GM10248 (cell line): ENCODE measurements around the gene UBE2E1.

Experiments
- CTCF ChIA-PET: fragments of 300-600 bp; sonication (Branson Sonifier 250); formaldehyde crosslinking; extraction: SDS; loops from one replicate; lab custom pipeline; 2021; ENCODE audit warnings: antibody characterized with exemption; lab: Yijun Ruan, JAX
- POLR2A ChIA-PET: fragments of 350-650 bp; sonication (Branson Sonifier 250); formaldehyde crosslinking; extraction: SDS; loops from one replicate; lab custom pipeline; 2020; ENCODE audit warnings: antibody characterized with exemption; lab: Yijun Ruan, JAX
- DNase-seq: peaks from one replicate; pipeline ENCODE4 v3.0.0; 2012; ENCODE audit errors: extremely low spot score
- TF ChIP-seq, protein P1 (sequence below): IDR thresholded peaks from 2 replicates; pipeline ENCODE4 v1.5.1; 2012; ENCODE audit warnings: mild to moderate bottlenecking, low read depth; ENCODE audit errors: extremely low read depth, missing control alignments, control extremely low read depth

The UBE2E1 gene

DNA sequence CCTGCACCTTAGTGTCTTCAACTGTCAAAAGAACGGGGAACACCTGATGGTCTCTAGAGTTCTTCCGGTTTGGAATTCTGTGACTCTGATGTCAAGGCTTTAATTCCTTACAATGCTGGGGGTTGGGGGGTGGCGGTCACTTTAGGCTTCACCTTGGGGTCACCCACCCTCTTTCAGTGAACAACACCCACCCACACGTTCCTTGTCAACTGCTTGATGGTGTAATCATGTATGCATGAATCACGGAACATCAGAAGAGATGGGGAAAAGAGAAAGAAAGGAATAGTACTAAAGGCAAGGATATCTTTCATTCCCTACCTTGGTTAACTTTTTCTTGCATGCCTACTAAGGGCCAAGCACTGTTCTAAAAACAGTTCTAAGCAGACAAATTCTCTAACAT, 7.3 kb upstream of the UBE2E1 start:
- TF ChIP-seq, protein P1, sequence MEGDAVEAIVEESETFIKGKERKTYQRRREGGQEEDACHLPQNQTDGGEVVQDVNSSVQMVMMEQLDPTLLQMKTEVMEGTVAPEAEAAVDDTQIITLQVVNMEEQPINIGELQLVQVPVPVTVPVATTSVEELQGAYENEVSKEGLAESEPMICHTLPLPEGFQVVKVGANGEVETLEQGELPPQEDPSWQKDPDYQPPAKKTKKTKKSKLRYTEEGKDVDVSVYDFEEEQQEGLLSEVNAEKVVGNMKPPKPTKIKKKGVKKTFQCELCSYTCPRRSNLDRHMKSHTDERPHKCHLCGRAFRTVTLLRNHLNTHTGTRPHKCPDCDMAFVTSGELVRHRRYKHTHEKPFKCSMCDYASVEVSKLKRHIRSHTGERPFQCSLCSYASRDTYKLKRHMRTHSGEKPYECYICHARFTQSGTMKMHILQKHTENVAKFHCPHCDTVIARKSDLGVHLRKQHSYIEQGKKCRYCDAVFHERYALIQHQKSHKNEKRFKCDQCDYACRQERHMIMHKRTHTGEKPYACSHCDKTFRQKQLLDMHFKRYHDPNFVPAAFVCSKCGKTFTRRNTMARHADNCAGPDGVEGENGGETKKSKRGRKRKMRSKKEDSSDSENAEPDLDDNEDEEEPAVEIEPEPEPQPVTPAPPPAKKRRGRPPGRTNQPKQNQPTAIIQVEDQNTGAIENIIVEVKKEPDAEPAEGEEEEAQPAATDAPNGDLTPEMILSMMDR = no peak
- CTCF ChIA-PET = interaction anchor here (1.5 to 2.7 kb wide), 2 partner anchors 9 to 10 kb away, joined by 6 to 8 read pairs; no protein-coding TSS in a partner anchor
- POLR2A ChIA-PET = no interaction called here
- no peak for DNase-seq

DNA sequence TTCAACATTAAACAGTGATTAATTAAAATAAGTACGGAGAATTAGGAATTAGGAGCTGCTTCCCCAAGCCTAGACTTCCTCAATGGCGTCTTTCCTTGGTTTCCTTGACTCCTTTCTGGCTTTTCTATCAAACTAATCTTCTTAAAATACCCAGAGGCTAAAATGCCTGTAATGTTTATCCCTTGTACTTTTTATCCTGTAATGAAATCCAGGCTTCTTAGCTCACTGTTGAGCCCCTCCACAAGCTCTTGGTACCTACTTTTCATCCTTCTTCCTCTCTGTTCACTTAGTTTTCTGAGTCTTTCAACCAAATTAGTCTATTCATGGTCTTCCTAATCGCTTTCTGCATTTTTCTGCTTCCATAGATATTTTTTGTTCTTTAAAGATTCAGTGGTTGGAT, 6.9 kb upstream of the UBE2E1 start:
- POLR2A ChIA-PET = no interaction called here
- no peak for DNase-seq
- CTCF ChIA-PET = interaction anchor here (1.5 to 2.7 kb wide), 2 partner anchors 9 to 10 kb away, joined by 6 to 8 read pairs; no protein-coding TSS in a partner anchor
- TF ChIP-seq, protein P1 = no peak

DNA sequence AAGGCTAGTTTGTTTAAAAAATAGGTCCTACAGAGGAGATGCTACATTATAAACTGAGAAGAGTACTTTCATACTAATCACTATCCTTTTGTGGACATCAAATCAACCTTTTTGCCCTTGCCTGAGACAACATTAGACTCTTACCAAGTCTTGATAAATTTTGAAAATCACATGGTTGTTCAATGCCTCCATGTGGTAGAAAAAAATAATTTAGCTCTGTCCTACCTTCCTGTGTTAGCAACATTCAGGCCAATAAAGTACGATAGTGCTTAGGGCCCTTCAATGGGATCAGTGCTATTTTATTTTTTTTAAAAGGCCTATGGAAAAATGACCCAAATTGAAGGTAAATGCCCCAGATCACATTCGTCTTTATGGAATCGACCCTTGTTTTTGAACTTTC, 5.0 kb upstream of the UBE2E1 start:
- ChIA-PET POLR2A (no interaction called here), CTCF (no interaction called here)
- no peak for DNase-seq
- TF ChIP-seq, protein P1 = peak; percentile 41

DNA sequence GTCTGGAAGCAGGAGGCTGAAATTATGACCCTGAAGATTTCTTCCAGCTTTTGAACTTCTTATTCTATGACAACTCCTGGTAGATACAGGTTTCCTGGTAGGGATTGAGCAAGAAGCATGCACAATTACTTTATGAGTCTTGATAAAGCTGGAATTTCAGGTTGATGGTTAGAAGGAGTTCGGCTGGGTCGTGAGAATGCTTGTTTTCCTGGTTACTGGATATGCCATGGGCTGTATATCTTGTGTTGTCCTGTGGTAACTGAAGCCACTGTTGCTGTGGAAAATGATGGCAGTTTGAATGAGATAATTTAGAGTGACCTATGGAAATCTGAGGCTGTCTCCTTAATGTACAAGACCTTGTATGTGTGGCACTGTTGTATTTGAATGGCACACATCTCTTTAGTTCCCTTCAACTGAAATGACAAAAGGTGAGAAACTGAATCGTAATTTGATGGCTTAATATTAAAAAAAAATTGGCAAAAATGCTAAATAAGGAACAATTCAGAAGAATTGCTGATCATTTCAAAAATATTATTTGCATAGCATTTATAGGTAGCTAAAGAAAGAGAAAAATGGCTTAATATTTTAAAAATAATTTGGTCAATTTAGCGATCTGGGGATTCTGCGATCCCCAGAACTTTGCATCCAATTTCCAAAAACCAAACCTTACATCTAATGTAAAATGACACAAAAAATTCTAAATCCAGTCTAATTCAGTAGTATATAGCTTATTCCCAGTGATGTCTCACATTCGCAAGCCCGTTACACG, 1.1 kb upstream of the UBE2E1 start:
- DNase-seq = no peak
- TF ChIP-seq, protein P1 = no peak
- ChIA-PET POLR2A (no interaction called here), CTCF (interaction anchor here (1.2 kb wide), 1 partner anchor 9 kb away, joined by 3 read pairs; no protein-coding TSS in a partner anchor)

DNA sequence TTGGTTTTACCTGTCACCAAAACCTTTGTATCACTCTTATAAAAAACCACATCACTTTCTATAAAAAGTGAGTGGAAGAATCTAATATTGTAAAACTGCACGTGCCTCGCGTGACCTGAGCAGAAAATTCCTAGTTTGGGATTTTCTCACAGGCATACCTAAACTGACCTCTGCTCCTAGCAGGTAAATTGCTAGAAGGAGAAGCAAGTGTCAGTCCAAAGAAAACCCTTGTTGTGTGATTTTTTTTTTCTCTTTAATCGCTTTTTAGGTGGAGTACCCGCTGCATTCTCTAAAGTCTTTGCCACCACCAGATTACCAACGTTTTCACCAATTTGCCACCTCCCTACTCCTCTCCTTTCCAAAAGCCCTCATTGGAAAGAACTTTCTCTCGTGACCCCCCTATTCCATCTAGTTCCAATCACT, 534 bp upstream of the UBE2E1 start:
- CTCF ChIA-PET = interaction anchor here (1.2 kb wide), 1 partner anchor 9 kb away, joined by 3 read pairs; no protein-coding TSS in a partner anchor
- no peak for DNase-seq
- TF ChIP-seq, protein P1 = no peak
- POLR2A ChIA-PET = no interaction called here

DNA sequence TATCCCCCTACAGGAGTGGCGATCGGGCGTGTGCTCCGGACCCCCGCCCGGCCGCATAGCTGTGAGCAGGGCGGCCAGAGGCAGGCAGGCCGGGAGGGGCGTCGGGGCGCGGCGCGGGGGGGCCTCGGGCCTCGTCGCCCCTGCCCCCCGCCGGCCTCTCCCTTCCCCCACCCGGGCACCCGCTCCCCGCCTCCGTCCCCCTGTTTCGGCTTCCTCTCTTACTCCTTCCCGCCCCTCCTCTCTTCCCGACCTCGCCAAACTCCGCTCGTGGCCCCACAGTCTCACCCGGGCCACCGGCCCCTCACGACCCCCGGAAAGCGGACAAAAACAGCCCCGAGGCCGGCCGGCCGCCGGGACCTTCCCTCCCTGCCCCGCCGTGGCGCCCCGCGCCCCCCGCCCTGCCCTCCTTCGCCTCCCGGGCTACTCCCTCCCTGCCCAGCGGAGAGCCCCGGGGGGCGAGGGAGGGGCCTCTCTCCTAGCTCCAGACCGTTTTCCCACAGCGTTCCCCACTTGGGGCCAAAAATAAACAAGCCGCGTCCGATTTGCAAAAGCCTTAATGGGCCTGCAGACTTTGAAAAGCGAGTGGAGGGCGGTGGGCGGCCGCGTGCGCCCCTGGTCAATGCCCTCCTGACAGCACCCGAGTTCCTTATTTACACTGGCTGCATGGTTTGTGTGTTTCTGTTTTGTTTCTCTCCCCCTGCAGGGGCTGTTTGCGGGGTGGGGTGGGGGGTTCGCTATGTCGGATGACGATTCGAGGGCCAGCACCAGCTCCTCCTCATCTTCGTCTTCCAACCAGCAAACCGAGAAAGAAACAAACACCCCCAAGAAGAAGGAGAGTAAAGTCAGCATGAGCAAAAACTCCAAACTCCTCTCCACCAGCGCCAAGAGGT, 1.0 kb downstream of the UBE2E1 start:
- peak; percentile 20 for DNase-seq
- CTCF ChIA-PET = interaction anchor here (0.6 to 1.9 kb wide), 6 partner anchors 8 to 85 kb away, joined by 3 to 6 read pairs (median 4); no protein-coding TSS in a partner anchor
- POLR2A ChIA-PET = interaction anchor here (0.6 kb wide), 1 partner anchor 204 kb away, joined by 5 read pairs; no protein-coding TSS in a partner anchor
- TF ChIP-seq, protein P1 = no peak
